ENCODE results near the gene GALNT7.

The GALNT7 gene

GRCh38 chr4:173314715-173315114 lies 146.1 kb downstream of the GALNT7 start:
- no peak for DNase-seq

- no peak for DNase-seq
Observed at GRCh38 chr4:173316060-173316459, 147.4 kb downstream of the GALNT7 start.

- no peak for DNase-seq
Observed at GRCh38 chr4:173317004-173317403, 148.4 kb downstream of the GALNT7 start.

GRCh38 chr4:173318240-173318639 lies 149.6 kb downstream of the GALNT7 start:
- no peak for DNase-seq

- DNase-seq, result peak in 1 of 2 donors; percentile 60
Observed at GRCh38 chr4:173318648-173319211, 150.1 kb downstream of the GALNT7 start.

GRCh38 chr4:173319696-173320095 lies 151.1 kb downstream of the GALNT7 start:
- no peak for DNase-seq

- no peak for DNase-seq
Observed at GRCh38 chr4:173325007-173325736, 156.6 kb downstream of the GALNT7 start.

GRCh38 chr4:173328236-173328901 lies 159.8 kb downstream of the GALNT7 start:
- DNase-seq, result no peak

- no peak for DNase-seq
Observed at GRCh38 chr4:173330590-173330989, 162.0 kb downstream of the GALNT7 start.

- peak in 1 of 2 donors; percentile 33 for DNase-seq
Observed at GRCh38 chr4:173332021-173332487, 163.4 kb downstream of the GALNT7 start.

GRCh38 chr4:173332963-173333657 lies 164.5 kb downstream of the GALNT7 start:
- DNase-seq, result peak in 1 of 2 donors; percentile 24

GRCh38 chr4:173333658-173334084 lies 165.1 kb downstream of the GALNT7 start:
- peak; percentile 23 to 58 for DNase-seq

GRCh38 chr4:173334085-173334890 lies 165.7 kb downstream of the GALNT7 start, which contains the start of gene HMGB2:
Gene HMGB2, minus strand, starts transcription at chr4:173334358. Its CDS starts 709 bp downstream, at chr4:173333649.
- peak; percentile 99 to 100 for DNase-seq

- DNase-seq, result peak in 1 of 2 donors; percentile 35
Observed at GRCh38 chr4:173334891-173335752, 166.5 kb downstream of the GALNT7 start.

- DNase-seq, result no peak
Observed at GRCh38 chr4:173337463-173337862, 168.9 kb downstream of the GALNT7 start.

GRCh38 chr4:173343832-173344397 lies 175.3 kb downstream of the GALNT7 start:
- DNase-seq, result no peak

- no peak for DNase-seq
Observed at GRCh38 chr4:173345648-173346047, 177.0 kb downstream of the GALNT7 start.

GRCh38 chr4:173346074-173346473 lies 177.5 kb downstream of the GALNT7 start:
- no peak for DNase-seq

GRCh38 chr4:173347467-173347866 lies 178.9 kb downstream of the GALNT7 start:
- no peak for DNase-seq

- no peak for DNase-seq
Observed at GRCh38 chr4:173357939-173358338, 189.3 kb downstream of the GALNT7 start.

Measured in CD4-positive, alpha-beta T cell treated with Interferon alpha-2 for 1 hour (primary cell).